ENCODE data around the gene ATOH8.
A peak's percentile ranks its signal among the peaks of the same experiment; 100 is the strongest.

The ATOH8 gene

GRCh38 chr2:85753525-85754312, at the start of gene ATOH8:
TSS of gene ATOH8 (plus strand) at chr2:85753991. CDS start at chr2:85754190, 199 bp downstream.
- Mint-ChIP-seq H3K27me3 (peaks cover 84% of the 10 kb centered on the region), H3K4me1 (peaks cover 19% of the 10 kb centered on the region), H3K9me3 (no peaks in the 10 kb centered on the region), H3K27ac (ENCODE audit: low read depth) (no peak within 1 kb of the TSS), H3K4me3 (peak within 1 kb of the TSS; percentile 76), H3K36me3 (ENCODE audit: insufficient read depth) (peaks cover 2% of the 10 kb centered on the region)
- ATAC-seq (replicated peaks; ENCODE audit: extremely low read depth, poor library complexity, severe bottlenecking) (no peak), DNase-seq (ENCODE audit: low spot score in 2 of 2) (no peak)

DNA sequence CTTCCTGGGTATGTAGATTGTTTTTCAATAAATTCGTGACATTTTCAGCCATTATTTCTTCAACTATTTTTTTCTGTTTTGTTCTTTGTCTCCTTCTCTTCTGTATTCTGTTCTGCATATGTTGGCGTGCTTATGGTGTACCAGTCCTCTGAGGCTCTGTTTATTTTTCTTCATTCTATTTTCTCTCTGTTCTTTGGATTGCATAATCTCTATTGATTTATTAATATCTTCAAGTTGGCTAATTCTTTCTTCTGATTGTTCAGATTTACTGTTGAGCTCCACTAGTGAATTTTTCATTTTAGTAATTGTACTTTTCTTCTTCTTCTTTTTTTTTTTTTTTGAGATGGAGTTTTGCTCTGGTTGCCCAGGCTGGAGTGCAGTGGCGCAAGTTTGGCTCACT, 49.8 kb upstream of the ATOH8 start:
- no peaks in the 10 kb centered on the region for H3K27me3 Mint-ChIP-seq
- H3K4me3 Mint-ChIP-seq, result no peak overlapping the region
- peaks cover 23% of the 10 kb centered on the region for H3K4me1 Mint-ChIP-seq
- H3K9me3 Mint-ChIP-seq, result no peaks in the 10 kb centered on the region
- peaks cover 7% of the 10 kb centered on the region for H3K36me3 Mint-ChIP-seq (ENCODE audit: insufficient read depth)
- ATAC-seq (replicated peaks; ENCODE audit: extremely low read depth, poor library complexity, severe bottlenecking), result no peak
- peak overlapping the region; percentile 58 for H3K27ac Mint-ChIP-seq (ENCODE audit: low read depth)
- DNase-seq (ENCODE audit: low spot score in 2 of 2), result no peak

DNA sequence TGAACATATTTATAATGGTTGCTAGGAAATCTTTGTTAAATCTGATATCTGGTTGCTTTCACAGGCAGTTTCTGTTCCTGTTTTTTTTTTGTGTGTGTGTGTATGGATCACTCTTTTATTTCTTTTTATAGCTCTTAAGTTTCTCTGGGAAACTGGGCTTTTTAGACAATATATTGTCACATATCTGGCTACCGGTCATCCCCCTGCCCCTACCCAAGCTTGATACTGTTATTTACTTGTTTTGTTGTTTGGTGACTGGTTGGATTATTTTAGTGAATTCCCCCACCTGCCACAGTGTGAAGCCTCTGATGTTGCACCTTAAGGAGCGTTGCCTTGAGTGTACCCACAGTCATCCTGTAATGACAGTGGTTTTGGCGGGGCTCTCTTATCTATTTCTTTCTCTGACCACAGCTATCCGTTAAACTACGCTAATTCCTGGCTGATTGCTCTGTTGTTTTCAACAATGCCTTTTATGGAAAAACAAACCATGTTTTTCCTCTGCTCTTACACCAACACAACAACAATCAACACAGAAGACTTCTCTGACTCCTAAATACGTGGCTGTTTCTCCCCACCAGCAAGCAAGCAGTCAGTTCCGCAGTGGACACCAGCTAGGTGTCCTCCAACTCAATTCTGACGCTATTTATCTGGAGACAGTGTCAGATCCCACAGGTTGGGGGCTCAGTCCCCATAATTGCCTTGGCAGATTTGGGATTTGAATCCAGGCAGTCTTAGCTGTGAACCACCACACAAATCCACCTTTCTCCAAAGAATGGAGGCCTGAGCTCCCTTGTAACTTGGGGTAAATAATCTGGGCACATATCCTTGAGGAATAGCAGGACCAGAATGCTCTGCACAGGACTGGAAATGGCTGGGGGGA, 48.8 kb upstream of the ATOH8 start:
- Mint-ChIP-seq H3K9me3 (no peaks in the 10 kb centered on the region), H3K4me1 (peaks cover 23% of the 10 kb centered on the region)
- ATAC-seq (replicated peaks; ENCODE audit: extremely low read depth, poor library complexity, severe bottlenecking), result peak; percentile 69

GRCh38 chr2:85705680-85706039, 48.1 kb upstream of the ATOH8 start:
- H3K4me3 Mint-ChIP-seq, result no peak overlapping the region
- no peak for DNase-seq (ENCODE audit: low spot score in 2 of 2)
- H3K36me3 Mint-ChIP-seq (ENCODE audit: insufficient read depth), result peaks cover 4% of the 10 kb centered on the region
- peaks cover 23% of the 10 kb centered on the region for H3K4me1 Mint-ChIP-seq
- no peak for ATAC-seq (replicated peaks; ENCODE audit: extremely low read depth, poor library complexity, severe bottlenecking)
- H3K27me3 Mint-ChIP-seq, result no peaks in the 10 kb centered on the region
- H3K27ac Mint-ChIP-seq (ENCODE audit: low read depth), result peak overlapping the region; percentile 58
- H3K9me3 Mint-ChIP-seq, result no peaks in the 10 kb centered on the region

More for the DNA sequence above, 48.8 kb upstream of the ATOH8 start:
- peak overlapping the region; percentile 58 for H3K27ac Mint-ChIP-seq (ENCODE audit: low read depth)
- H3K27me3 Mint-ChIP-seq, result no peaks in the 10 kb centered on the region
- H3K4me3 Mint-ChIP-seq, result peak overlapping the region; percentile 16
- DNase-seq (ENCODE audit: low spot score in 2 of 2), result peak in 1 of 2 donors; percentile 43
- peaks cover 4% of the 10 kb centered on the region for H3K36me3 Mint-ChIP-seq (ENCODE audit: insufficient read depth)

GRCh38 chr2:85706063-85706462, 47.7 kb upstream of the ATOH8 start:
- H3K4me1 Mint-ChIP-seq, result peaks cover 23% of the 10 kb centered on the region
- no peak overlapping the region for H3K27ac Mint-ChIP-seq (ENCODE audit: low read depth)
- peaks cover 4% of the 10 kb centered on the region for H3K36me3 Mint-ChIP-seq (ENCODE audit: insufficient read depth)
- no peaks in the 10 kb centered on the region for H3K9me3 Mint-ChIP-seq
- DNase-seq (ENCODE audit: low spot score in 2 of 2) (no peak), ATAC-seq (replicated peaks; ENCODE audit: extremely low read depth, poor library complexity, severe bottlenecking) (no peak)
- H3K4me3 Mint-ChIP-seq, result no peak overlapping the region
- H3K27me3 Mint-ChIP-seq, result no peaks in the 10 kb centered on the region

DNA sequence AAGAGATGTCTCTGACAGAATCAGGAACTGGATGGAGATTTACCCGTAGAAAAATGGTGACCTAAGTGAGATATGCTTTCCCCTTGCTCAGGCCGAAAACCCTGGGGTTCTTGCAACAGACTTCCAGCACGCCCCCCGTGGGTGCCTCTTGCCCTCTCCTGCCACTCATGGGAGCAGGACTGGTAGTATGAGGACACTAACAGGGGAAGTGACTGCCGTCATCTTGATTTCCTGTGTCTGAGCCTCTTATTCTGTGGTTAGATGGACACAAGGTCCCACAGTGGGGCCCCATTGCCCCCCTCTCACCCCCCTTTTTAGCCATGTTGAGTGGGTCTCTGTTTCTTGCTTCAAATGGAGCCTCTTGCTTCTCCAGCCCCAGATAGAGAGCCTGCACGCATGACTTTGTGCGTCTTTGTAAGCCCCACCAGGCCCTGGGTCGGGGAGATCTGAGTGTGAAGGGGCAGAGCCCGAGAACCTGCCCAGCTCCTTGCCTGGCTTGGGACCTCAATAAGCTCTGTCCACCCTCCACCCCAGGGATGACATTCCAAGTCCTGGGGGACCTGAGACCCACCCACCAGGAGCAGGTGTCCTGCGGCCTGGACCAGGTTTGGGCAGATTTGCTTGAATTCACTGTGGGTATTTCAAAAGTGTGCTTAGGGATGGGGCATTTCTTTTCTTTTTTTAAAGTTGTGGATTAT, 47.0 kb upstream of the ATOH8 start:
- peak overlapping the region; percentile 33 for H3K4me3 Mint-ChIP-seq
- peaks cover 4% of the 10 kb centered on the region for H3K36me3 Mint-ChIP-seq (ENCODE audit: insufficient read depth)
- DNase-seq (ENCODE audit: low spot score in 2 of 2) (no peak), ATAC-seq (replicated peaks; ENCODE audit: extremely low read depth, poor library complexity, severe bottlenecking) (no peak)
- peaks cover 23% of the 10 kb centered on the region for H3K4me1 Mint-ChIP-seq
- H3K27ac Mint-ChIP-seq (ENCODE audit: low read depth), result no peak overlapping the region
- H3K27me3 Mint-ChIP-seq, result no peaks in the 10 kb centered on the region
- H3K9me3 Mint-ChIP-seq, result no peaks in the 10 kb centered on the region

DNA sequence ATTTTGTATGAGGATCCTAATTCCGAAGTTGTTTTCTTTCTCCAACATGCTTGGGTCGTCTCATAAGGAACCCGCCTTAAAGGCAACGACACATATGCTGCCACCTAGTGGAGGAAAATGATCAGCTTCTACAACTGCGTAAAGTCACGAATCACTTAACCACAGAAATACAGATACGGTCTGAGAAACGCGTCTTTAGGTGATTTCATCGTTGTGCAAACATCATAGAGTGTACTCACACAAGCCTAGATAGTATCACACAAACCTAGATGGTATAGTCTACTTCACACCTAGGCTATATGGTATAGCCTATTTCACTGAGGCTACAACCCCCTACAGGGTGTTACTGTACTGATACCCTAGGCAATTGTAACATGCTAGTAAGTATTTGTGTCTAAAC, 46.5 kb upstream of the ATOH8 start:
- Mint-ChIP-seq H3K4me3 (peak overlapping the region; percentile 33), H3K36me3 (ENCODE audit: insufficient read depth) (peaks cover 4% of the 10 kb centered on the region), H3K27ac (ENCODE audit: low read depth) (no peak overlapping the region), H3K4me1 (peaks cover 23% of the 10 kb centered on the region), H3K27me3 (no peaks in the 10 kb centered on the region), H3K9me3 (no peaks in the 10 kb centered on the region)
- ATAC-seq (replicated peaks; ENCODE audit: extremely low read depth, poor library complexity, severe bottlenecking), result peak; percentile 83
- DNase-seq (ENCODE audit: low spot score in 2 of 2), result peak in 1 of 2 donors; percentile 70

DNA sequence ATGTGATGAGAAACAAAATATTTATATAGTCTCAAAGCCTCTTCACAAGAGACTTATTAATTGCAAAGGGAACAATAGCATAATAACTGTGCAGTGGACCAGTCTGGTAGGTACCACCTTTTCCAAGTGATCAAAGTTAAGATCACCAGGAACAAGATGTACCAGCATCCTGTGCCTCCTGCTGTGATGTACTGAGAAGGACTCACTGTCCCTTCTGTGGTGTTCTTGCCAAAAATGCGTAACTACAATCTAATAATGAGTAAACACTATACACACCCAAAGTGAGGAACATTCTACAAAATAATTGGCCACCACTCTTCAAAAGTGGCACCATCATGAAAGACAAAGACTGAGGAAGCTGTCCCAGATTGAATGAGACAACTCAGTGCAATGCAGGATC, 45.1 kb upstream of the ATOH8 start:
- H3K36me3 Mint-ChIP-seq (ENCODE audit: insufficient read depth), result peaks cover 4% of the 10 kb centered on the region
- no peak for DNase-seq (ENCODE audit: low spot score in 2 of 2)
- no peaks in the 10 kb centered on the region for H3K9me3 Mint-ChIP-seq
- H3K27ac Mint-ChIP-seq (ENCODE audit: low read depth), result no peak overlapping the region
- H3K27me3 Mint-ChIP-seq, result no peaks in the 10 kb centered on the region
- no peak overlapping the region for H3K4me3 Mint-ChIP-seq
- peaks cover 23% of the 10 kb centered on the region for H3K4me1 Mint-ChIP-seq
- no peak for ATAC-seq (replicated peaks; ENCODE audit: extremely low read depth, poor library complexity, severe bottlenecking)

DNA sequence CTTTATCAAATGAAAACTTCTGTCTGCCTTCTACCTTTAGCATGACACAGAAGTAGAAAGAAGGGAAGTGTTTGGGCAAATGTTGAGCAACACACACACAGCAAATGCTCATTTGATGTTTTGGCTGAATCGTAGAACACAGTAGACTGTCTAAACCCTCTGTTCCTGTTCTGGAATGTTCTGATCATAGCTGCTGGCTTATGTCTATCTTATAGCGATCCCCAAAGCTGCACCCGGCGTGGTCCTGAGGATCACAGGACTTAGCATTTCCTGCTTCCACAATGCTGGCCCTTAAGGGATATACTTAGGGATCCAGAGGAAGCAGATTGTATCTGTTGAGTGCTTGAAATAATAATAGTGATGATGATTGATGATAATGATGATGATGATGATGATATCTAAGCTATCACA, 44.4 kb upstream of the ATOH8 start:
- no peaks in the 10 kb centered on the region for H3K9me3 Mint-ChIP-seq
- H3K4me3 Mint-ChIP-seq, result no peak overlapping the region
- H3K4me1 Mint-ChIP-seq, result peaks cover 21% of the 10 kb centered on the region
- no peaks in the 10 kb centered on the region for H3K27me3 Mint-ChIP-seq
- peaks cover 1% of the 10 kb centered on the region for H3K36me3 Mint-ChIP-seq (ENCODE audit: insufficient read depth)
- DNase-seq (ENCODE audit: low spot score in 2 of 2) (no peak), ATAC-seq (replicated peaks; ENCODE audit: extremely low read depth, poor library complexity, severe bottlenecking) (no peak)
- H3K27ac Mint-ChIP-seq (ENCODE audit: low read depth), result no peak overlapping the region

- ATAC-seq (replicated peaks; ENCODE audit: extremely low read depth, poor library complexity, severe bottlenecking) (no peak), DNase-seq (ENCODE audit: low spot score in 2 of 2) (no peak)
- Mint-ChIP-seq H3K27ac (ENCODE audit: low read depth) (no peak overlapping the region), H3K9me3 (no peaks in the 10 kb centered on the region), H3K27me3 (peaks cover 7% of the 10 kb centered on the region), H3K4me1 (peaks cover 12% of the 10 kb centered on the region), H3K4me3 (no peak overlapping the region), H3K36me3 (ENCODE audit: insufficient read depth) (no peaks in the 10 kb centered on the region)
Observed at GRCh38 chr2:85710687-85711577, 42.9 kb upstream of the ATOH8 start.

DNA sequence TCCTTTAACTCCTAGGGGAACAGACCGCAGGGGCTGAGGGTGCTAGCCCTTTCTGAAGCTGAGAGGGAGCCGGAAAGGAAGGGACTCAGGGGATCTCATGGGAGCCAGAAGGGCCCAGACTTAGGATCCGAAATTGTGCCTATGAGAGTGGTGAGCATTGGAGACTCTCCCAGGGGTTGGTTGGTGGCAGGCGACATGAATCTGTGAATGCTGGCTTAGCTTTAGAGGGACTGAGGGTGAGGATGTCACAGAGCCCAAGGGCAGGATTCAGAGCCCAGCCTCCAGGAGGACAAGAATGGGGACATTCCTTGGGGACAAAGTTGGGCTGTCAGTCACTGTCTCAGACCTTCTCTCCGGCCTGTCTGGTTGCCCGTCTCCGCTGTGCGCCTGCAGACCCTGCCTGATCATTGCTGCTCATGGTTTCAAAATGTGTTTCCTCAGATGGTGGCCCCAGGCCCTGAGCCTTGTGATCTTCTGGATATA, 42.2 kb upstream of the ATOH8 start:
- Mint-ChIP-seq H3K36me3 (ENCODE audit: insufficient read depth) (peaks cover 3% of the 10 kb centered on the region), H3K27me3 (peaks cover 7% of the 10 kb centered on the region), H3K4me1 (peaks cover 12% of the 10 kb centered on the region), H3K4me3 (no peak overlapping the region), H3K9me3 (no peaks in the 10 kb centered on the region), H3K27ac (ENCODE audit: low read depth) (no peak overlapping the region)
- ATAC-seq (replicated peaks; ENCODE audit: extremely low read depth, poor library complexity, severe bottlenecking) (no peak), DNase-seq (ENCODE audit: low spot score in 2 of 2) (no peak)
